HL-60 (cell line): ENCODE data around the gene LEMD3.

ENCODE experiments used
- DNase-seq, 2 experiments: peaks; one replicate each; pipeline ENCODE4 v3.0.0-alpha.2; 2010 to 2020; ENCODE audit warnings: low read depth in 1 of 2, low spot score in 1 of 2
- H3K27ac ChIP-seq: fragments of 250-450 bp; sonication (Bioruptor Pico); replicated peaks from 2 replicates; pipeline ENCODE4 v1.5.1; 2020; ENCODE audit warnings: mild to moderate bottlenecking, moderate library complexity
- H3K27me3 ChIP-seq: fragments of 250-450 bp; sonication (Bioruptor Pico); 2 replicates; pipeline ENCODE4 v1.5.1; 2021; ENCODE audit warnings: mild to moderate bottlenecking, moderate library complexity; ENCODE audit not compliant: insufficient read depth, poor library complexity, severe bottlenecking
- H3K4me3 ChIP-seq: replicated peaks from 2 replicates; pipeline ENCODE4 v1.5.1; 2011; ENCODE audit warnings: mild to moderate bottlenecking, control low read depth, low read length; ENCODE audit not compliant: insufficient read depth
- GABPA ChIP-seq: IDR thresholded peaks from 2 replicates; pipeline ENCODE4 v1.6.1; 2012; ENCODE audit warnings: low read depth
- POLR2AphosphoS5 ChIP-seq: IDR thresholded peaks from 2 replicates; pipeline ENCODE4 v1.6.1; 2012; ENCODE audit warnings: low read depth
- SPI1 ChIP-seq: IDR thresholded peaks from 2 replicates; pipeline ENCODE4 v1.6.1; 2012; ENCODE audit warnings: low read depth, mild to moderate bottlenecking, borderline replicate concordance
- TF ChIP-seq, protein P1 (sequence below): IDR thresholded peaks from 2 replicates; pipeline ENCODE4 v1.6.1; 2012; ENCODE audit warnings: low read depth; ENCODE audit not compliant: insufficient replicate concordance
- TF ChIP-seq, protein P2 (sequence below): IDR thresholded peaks from one replicate; pipeline ENCODE4 v1.5.1; 2011; ENCODE audit warnings: low read length, control low read depth, inconsistent platforms; ENCODE audit not compliant: insufficient read depth

The LEMD3 gene

DNA sequence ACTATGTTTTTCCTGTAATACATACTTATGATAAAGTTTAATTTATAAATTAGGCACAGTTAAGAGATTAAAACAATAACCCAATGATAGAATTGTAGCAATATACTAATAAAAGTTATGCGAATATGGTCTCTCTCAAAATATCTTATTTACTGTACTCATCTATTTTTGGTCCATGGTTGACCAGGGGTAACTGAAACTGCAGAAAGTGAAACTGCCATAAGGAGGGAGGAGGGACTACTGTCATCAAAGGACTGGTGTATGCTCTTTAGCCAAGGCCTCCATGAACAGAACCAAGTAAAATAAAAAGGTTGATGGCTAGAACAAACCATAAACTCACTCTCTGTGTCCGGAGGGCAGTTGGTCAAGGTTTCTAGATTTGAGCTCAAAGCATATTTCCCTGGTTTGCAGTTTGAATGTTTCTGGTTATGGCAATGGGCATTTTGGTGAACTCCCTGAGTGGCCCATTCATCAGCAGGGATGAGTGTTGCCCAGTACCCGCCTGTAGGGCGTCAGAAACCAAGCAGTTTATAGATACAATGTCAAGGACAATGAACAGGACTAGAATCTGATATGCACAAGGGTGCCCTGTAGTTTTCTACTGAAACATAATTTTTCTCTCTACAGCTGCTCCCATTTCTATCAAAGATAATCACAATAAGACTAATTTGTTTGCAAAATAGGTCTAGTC, 19.8 kb downstream of the LEMD3 start:
- Histone ChIP-seq H3K4me3 (no peak overlapping the region), H3K27me3 (no peaks in the 10 kb centered on the region), H3K27ac (no peak overlapping the region)
- TF ChIP-seq, protein P1, sequence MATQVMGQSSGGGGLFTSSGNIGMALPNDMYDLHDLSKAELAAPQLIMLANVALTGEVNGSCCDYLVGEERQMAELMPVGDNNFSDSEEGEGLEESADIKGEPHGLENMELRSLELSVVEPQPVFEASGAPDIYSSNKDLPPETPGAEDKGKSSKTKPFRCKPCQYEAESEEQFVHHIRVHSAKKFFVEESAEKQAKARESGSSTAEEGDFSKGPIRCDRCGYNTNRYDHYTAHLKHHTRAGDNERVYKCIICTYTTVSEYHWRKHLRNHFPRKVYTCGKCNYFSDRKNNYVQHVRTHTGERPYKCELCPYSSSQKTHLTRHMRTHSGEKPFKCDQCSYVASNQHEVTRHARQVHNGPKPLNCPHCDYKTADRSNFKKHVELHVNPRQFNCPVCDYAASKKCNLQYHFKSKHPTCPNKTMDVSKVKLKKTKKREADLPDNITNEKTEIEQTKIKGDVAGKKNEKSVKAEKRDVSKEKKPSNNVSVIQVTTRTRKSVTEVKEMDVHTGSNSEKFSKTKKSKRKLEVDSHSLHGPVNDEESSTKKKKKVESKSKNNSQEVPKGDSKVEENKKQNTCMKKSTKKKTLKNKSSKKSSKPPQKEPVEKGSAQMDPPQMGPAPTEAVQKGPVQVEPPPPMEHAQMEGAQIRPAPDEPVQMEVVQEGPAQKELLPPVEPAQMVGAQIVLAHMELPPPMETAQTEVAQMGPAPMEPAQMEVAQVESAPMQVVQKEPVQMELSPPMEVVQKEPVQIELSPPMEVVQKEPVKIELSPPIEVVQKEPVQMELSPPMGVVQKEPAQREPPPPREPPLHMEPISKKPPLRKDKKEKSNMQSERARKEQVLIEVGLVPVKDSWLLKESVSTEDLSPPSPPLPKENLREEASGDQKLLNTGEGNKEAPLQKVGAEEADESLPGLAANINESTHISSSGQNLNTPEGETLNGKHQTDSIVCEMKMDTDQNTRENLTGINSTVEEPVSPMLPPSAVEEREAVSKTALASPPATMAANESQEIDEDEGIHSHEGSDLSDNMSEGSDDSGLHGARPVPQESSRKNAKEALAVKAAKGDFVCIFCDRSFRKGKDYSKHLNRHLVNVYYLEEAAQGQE, result no peak
- TF ChIP-seq, protein P2, sequence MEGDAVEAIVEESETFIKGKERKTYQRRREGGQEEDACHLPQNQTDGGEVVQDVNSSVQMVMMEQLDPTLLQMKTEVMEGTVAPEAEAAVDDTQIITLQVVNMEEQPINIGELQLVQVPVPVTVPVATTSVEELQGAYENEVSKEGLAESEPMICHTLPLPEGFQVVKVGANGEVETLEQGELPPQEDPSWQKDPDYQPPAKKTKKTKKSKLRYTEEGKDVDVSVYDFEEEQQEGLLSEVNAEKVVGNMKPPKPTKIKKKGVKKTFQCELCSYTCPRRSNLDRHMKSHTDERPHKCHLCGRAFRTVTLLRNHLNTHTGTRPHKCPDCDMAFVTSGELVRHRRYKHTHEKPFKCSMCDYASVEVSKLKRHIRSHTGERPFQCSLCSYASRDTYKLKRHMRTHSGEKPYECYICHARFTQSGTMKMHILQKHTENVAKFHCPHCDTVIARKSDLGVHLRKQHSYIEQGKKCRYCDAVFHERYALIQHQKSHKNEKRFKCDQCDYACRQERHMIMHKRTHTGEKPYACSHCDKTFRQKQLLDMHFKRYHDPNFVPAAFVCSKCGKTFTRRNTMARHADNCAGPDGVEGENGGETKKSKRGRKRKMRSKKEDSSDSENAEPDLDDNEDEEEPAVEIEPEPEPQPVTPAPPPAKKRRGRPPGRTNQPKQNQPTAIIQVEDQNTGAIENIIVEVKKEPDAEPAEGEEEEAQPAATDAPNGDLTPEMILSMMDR, result no peak
- TF ChIP-seq SPI1, result no peak
- TF ChIP-seq GABPA, result no peak
- TF ChIP-seq POLR2AphosphoS5, result no peak
- no peak for DNase-seq

DNA sequence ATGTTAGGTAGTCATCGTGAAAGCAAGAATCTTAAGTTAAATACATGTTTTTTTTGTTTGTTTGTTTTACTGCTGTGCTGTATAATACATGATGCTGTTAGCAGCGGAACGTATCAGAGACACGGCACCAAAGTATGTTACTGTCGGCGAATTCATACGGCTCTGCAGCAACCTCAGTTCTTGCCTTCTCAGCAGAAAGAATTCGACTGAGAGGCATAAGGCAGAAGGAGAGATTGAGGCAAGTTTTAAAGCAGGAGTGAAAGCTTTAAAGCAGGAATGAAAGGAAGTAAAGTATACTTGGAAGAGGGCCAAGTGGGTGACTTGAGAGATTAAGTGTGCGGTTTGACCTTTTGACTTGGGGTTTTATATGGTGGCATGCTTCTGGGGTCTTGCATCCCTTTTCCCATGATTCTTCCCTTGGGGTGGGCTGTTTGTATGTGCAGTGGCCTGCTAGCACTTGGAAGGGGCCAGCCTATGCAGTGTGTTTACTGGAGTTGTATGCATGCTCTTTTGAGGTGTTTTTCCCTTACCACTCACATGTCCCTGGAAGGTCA, 23.7 kb downstream of the LEMD3 start:
- Histone ChIP-seq H3K4me3 (no peak overlapping the region), H3K27me3 (no peaks in the 10 kb centered on the region), H3K27ac (no peak overlapping the region)
- no peak for DNase-seq
- TF ChIP-seq, protein P2, result no peak
- TF ChIP-seq, protein P1, result no peak
- TF ChIP-seq POLR2AphosphoS5, result 0 out of 2 replicates have a peak, but pooled peaks have one; percentile 20

DNA sequence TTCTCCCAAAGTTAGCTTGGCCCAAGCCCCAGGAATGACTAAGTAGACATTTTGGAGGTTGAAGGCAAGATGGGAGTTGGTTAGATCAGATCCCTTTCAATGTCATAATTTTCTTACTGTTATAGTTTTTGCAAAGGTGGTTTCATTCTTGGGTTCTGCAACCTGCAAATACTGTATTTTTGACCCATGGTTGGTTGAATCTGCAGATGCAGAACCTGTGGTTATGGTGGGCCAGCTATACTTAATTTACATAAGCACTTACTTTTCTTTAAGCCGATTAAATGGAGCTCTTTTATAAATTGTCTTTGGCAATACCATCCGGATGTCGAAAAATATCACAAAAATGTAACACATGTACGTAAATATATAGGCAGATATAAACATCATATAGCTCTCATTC, 25.6 kb downstream of the LEMD3 start:
- TF ChIP-seq GABPA (no peak), SPI1 (no peak), POLR2AphosphoS5 (no peak)
- TF ChIP-seq, protein P1, result no peak
- TF ChIP-seq, protein P2, result no peak
- Histone ChIP-seq H3K27ac (no peak overlapping the region), H3K4me3 (no peak overlapping the region), H3K27me3 (no peaks in the 10 kb centered on the region)
- DNase-seq, result no peak
